H1 (cell line): ENCODE results near the gene EXOG. TPM values are rescaled to one million over a fixed set of nuclear protein-coding genes. Genes with fewer than 3 reads are reported as not detected.

Experiments used
- CTCF ChIA-PET: fragments of 300-600 bp; sonication (Branson Sonifier 250); formaldehyde crosslinking; loops from one replicate; lab custom pipeline; 2021; ENCODE audit not compliant: partially characterized antibody; lab: Charles Lee
- POLR2A ChIA-PET: fragments of 300-600 bp; sonication (Branson Sonifier 250); formaldehyde crosslinking; loops from one replicate; lab custom pipeline; 2021; ENCODE audit warnings: inconsistent platforms; ENCODE audit not compliant: partially characterized antibody; lab: Charles Lee
- DNase-seq, 2 experiments: peaks; one replicate each; pipeline versions ENCODE4 v3.0.0 to v3.0.0-alpha.2; 2010 to 2022; ENCODE audit warnings: low spot score in 2 of 2, low read depth in 1 of 2, mixed read lengths in 1 of 2
- FAIRE-seq: peaks from 2 replicates; lab custom pipeline; 2011; peaks lifted over from hg19 to GRCh38; lab: Jason Lieb, UNC
- H2AFZ ChIP-seq: 2 replicates; pipeline ENCODE4 v1.8.1; 2012; ENCODE audit warnings: low read length, inconsistent platforms
- H2AK5ac ChIP-seq: 2 replicates; pipeline ENCODE4 v1.6.1; 2013; ENCODE audit warnings: low read depth, low read length
- H2BK120ac ChIP-seq: replicated peaks from 2 replicates; pipeline ENCODE3; 2013; ENCODE audit warnings: low read depth, low read length, inconsistent platforms
- H2BK12ac ChIP-seq: 2 replicates; pipeline ENCODE4 v1.6.1; 2013; ENCODE audit warnings: low read depth, low read length
- H2BK15ac ChIP-seq: 2 replicates; pipeline ENCODE4 v1.6.1; 2013; ENCODE audit warnings: low read length
- H2BK20ac ChIP-seq: 2 replicates; pipeline ENCODE4 v1.6.1; 2013; ENCODE audit warnings: low read length
- H2BK5ac ChIP-seq: 2 replicates; pipeline ENCODE4 v1.6.1; 2013; ENCODE audit warnings: low read depth, low read length
- H3K14ac ChIP-seq: 2 replicates; pipeline ENCODE4 v1.6.1; 2013; ENCODE audit warnings: inconsistent platforms; ENCODE audit not compliant: insufficient read length
- H3K18ac ChIP-seq: 2 replicates; pipeline ENCODE4 v1.6.1; 2013; ENCODE audit warnings: low read length; ENCODE audit errors: extremely low read depth
- H3K23ac ChIP-seq: 2 replicates; pipeline ENCODE4 v1.6.1; 2013; ENCODE audit warnings: inconsistent platforms; ENCODE audit not compliant: insufficient read length
- H3K23me2 ChIP-seq: 2 replicates; pipeline ENCODE4 v1.6.1; 2013; ENCODE audit warnings: low read depth, low read length
- H3K27ac ChIP-seq: 2 replicates; pipeline ENCODE4 v1.6.1; 2011; ENCODE audit warnings: low read depth, low read length, inconsistent platforms
- H3K27me3 ChIP-seq, 4 experiments: replicated peaks in 1 of 4; 1 replicate in 1 of 4; 2 replicates in 3 of 4; pipeline versions ENCODE4 v1.6.1 to v1.8.1; 2011 to 2013; ENCODE audit warnings: low read length in 3 of 4, mild to moderate bottlenecking in 3 of 4, inconsistent platforms in 2 of 4, mixed read lengths in 2 of 4, moderate library complexity in 1 of 4; ENCODE audit not compliant: control insufficient read depth in 3 of 4, insufficient read depth in 3 of 4; ENCODE audit errors: extremely low read depth in 1 of 4
- H3K36me3 ChIP-seq, 4 experiments: 2 replicates each; pipeline versions ENCODE4 v1.6.1 to v1.8.1; 2011 to 2013; ENCODE audit warnings: mild to moderate bottlenecking in 4 of 4, low read length in 3 of 4, moderate library complexity in 2 of 4, control low read depth in 1 of 4, inconsistent platforms in 1 of 4; ENCODE audit not compliant: insufficient read depth in 4 of 4, control insufficient read depth in 2 of 4
- H3K4ac ChIP-seq: replicated peaks from 2 replicates; pipeline ENCODE3; 2013; ENCODE audit warnings: low read length, low read depth, mixed read lengths, inconsistent platforms; ENCODE audit not compliant: insufficient read length
- H3K4me1 ChIP-seq, 4 experiments: replicated peaks in 1 of 4; 1 replicate in 1 of 4; 2 replicates in 3 of 4; pipeline versions ENCODE4 v1.6.1 to v1.8.1; 2011 to 2013; ENCODE audit warnings: low read length in 3 of 4, inconsistent platforms in 2 of 4, mixed read lengths in 1 of 4; ENCODE audit not compliant: insufficient read depth in 4 of 4, control insufficient read depth in 3 of 4
- H3K4me2 ChIP-seq, 2 experiments: 2 replicates each; pipeline versions ENCODE4 v1.6.1 to v1.8.1; 2011 to 2013; ENCODE audit warnings: low read depth in 2 of 2, low read length in 2 of 2, control low read depth in 1 of 2, inconsistent platforms in 1 of 2, mild to moderate bottlenecking in 1 of 2; ENCODE audit not compliant: insufficient read depth in 1 of 2
- H3K4me3 ChIP-seq, 4 experiments: fragments of 200-600, 300-600 bp in 1 of 4; sonication (generic), shearing (Covaris generic), sonication (Bioruptor Twin) in 1 of 4; 2 replicates each; pipeline versions ENCODE4 v1.5.1 to v1.8.1; 2011 to 2016; ENCODE audit warnings: low read length in 4 of 4, low read depth in 3 of 4, control low read depth in 2 of 4, inconsistent platforms in 2 of 4, mild to moderate bottlenecking in 2 of 4, mixed read lengths in 1 of 4, moderate library complexity in 1 of 4; ENCODE audit not compliant: insufficient read depth in 2 of 4; ENCODE audit errors: extremely low read depth in 1 of 4
- H3K56ac ChIP-seq: replicated peaks from 2 replicates; pipeline ENCODE3; 2013; ENCODE audit warnings: low read depth, mild to moderate bottlenecking, mixed read lengths, low read length, inconsistent platforms; ENCODE audit not compliant: insufficient read length
- H3K79me1 ChIP-seq: 2 replicates; pipeline ENCODE4 v1.6.1; 2013; ENCODE audit warnings: low read depth, low read length, control low read depth
- H3K79me2 ChIP-seq, 2 experiments: 2 replicates each; pipeline versions ENCODE4 v1.6.1 to v1.8.1; 2012 to 2013; ENCODE audit warnings: low read length in 2 of 2, mild to moderate bottlenecking in 2 of 2, inconsistent platforms in 1 of 2; ENCODE audit not compliant: insufficient read depth in 2 of 2, control insufficient read depth in 1 of 2
- H3K9ac ChIP-seq, 4 experiments: replicated peaks in 1 of 4; 1 replicate in 1 of 4; 2 replicates in 3 of 4; pipeline versions ENCODE4 v1.6.1 to v1.8.1; 2011 to 2013; ENCODE audit warnings: low read depth in 3 of 4, low read length in 3 of 4, control low read depth in 2 of 4, mild to moderate bottlenecking in 2 of 4, moderate library complexity in 2 of 4, inconsistent platforms in 1 of 4; ENCODE audit errors: extremely low read depth in 1 of 4
- H3K9me3 ChIP-seq, 2 experiments: 2 replicates each; pipeline versions ENCODE4 v1.6.1 to v1.8.1; 2012 to 2013; ENCODE audit warnings: mild to moderate bottlenecking in 2 of 2, moderate library complexity in 2 of 2, control low read depth in 1 of 2, inconsistent platforms in 1 of 2, low read depth in 1 of 2, low read length in 1 of 2, mixed read lengths in 1 of 2; ENCODE audit not compliant: insufficient read depth in 2 of 2
- H4K20me1 ChIP-seq, 2 experiments: replicated peaks in 1 of 2; 2 replicates each; pipeline versions ENCODE3 to v1.8.1; 2011 to 2013; ENCODE audit warnings: inconsistent platforms in 2 of 2, low read length in 2 of 2, mild to moderate bottlenecking in 1 of 2; ENCODE audit not compliant: insufficient read depth in 2 of 2, control insufficient read depth in 1 of 2
- H4K5ac ChIP-seq: 2 replicates; pipeline ENCODE4 v1.6.1; 2013; ENCODE audit warnings: low read length, low read depth, mixed read lengths, inconsistent platforms; ENCODE audit not compliant: insufficient read length
- H4K8ac ChIP-seq: 2 replicates; pipeline ENCODE4 v1.8.0; 2013; ENCODE audit warnings: mild to moderate bottlenecking, moderate library complexity, low read length, inconsistent platforms; ENCODE audit not compliant: insufficient read depth; ENCODE audit errors: extremely low read depth
- H4K91ac ChIP-seq: replicated peaks from 2 replicates; pipeline ENCODE3; 2013; ENCODE audit warnings: low read length, mixed read lengths, inconsistent platforms; ENCODE audit not compliant: insufficient read length
- E2F6 ChIP-seq: IDR thresholded peaks from 2 replicates; pipeline ENCODE4 v1.6.1; 2012; ENCODE audit warnings: inconsistent platforms
- WGBS, 2 experiments: shearing (Covaris generic) in 1 of 2; methylation state at CpG; one replicate each; pipeline versions ENCODE4 v1.1.6 to v1.1.7; 2013 to 2015; ENCODE audit warnings: low lambda C conversion rate in 2 of 2, mixed read lengths in 2 of 2, inconsistent platforms in 1 of 2, low coverage in 1 of 2, missing lambda C conversion rate in 1 of 2; ENCODE audit not compliant: insufficient replicate concordance in 2 of 2, insufficient coverage in 1 of 2, insufficient read length in 1 of 2; ENCODE audit errors: extremely low coverage in 1 of 2, missing lambda C conversion rate in 1 of 2; 5-methylcytosine and 5-hydroxymethylcytosine counted together
- polyA plus RNA-seq, 7 experiments: library from polyadenylated mRNA; depleted of rRNA in 3 of 7; stranded (reverse) in 5 of 7; unstranded in 2 of 7; fragments of >200 nt in 5 of 7; fragments of 200-250 nt in 2 of 7; gene quantifications; 1 replicate in 5 of 7; 2 replicates in 1 of 7; 4 replicates in 1 of 7; pipeline versions ENCODE4 v1.2.1 to v1.2.3, GENCODE V29; 2011 to 2013; ENCODE audit warnings: missing spikeins in 2 of 7, mixed read lengths in 2 of 7
- total RNA-seq: library from RNA; stranded (reverse); fragmentation: NEBNext Ultra II Directional; extraction: Animal tissue kit (Norgen Biotek cat#: 25700); gene quantifications from 2 replicates; pipeline ENCODE4 v1.2.1, GENCODE V29; 2021

The EXOG gene
- total and polyA plus RNA-seq, 2 of the 8 experiments (the other 6 are each of a cell fraction or from before 2014, with no cell fraction given), result 7.2 to 12.9 TPM

- no peak overlapping the region for H4K8ac ChIP-seq
- H3K56ac ChIP-seq, result no peak overlapping the region
- WGBS, 2 experiments, result 54% methylated on average over 1 of the region's 1 CpG; no CpG with 5 or more reads in 1 of the 2 experiments
- H3K27me3 ChIP-seq, result no peaks in the 10 kb centered on the region
- H3K79me2 ChIP-seq, result no peaks in the 10 kb centered on the region
- no peak overlapping the region for H2AK5ac ChIP-seq
- no peak overlapping the region for H2AFZ ChIP-seq
- no peaks in the 10 kb centered on the region for H4K20me1 ChIP-seq
- no peak overlapping the region for H3K18ac ChIP-seq
- H2BK120ac ChIP-seq, result no peak overlapping the region
- H3K4me2 ChIP-seq, result no peak overlapping the region
- H2BK15ac ChIP-seq, result no peak overlapping the region
- no peak overlapping the region for H4K5ac ChIP-seq
- no peak for TF ChIP-seq E2F6
- TF ChIP-seq, all 59 proteins: peak for 0
- CTCF ChIA-PET, result interaction anchor here (1.8 to 12.5 kb wide), 3 partner anchors 108 to 141 kb away, joined by 7 to 318 read pairs (median 249); no protein-coding TSS in a partner anchor
- no peak overlapping the region for H4K91ac ChIP-seq
- H3K4me3 ChIP-seq, result no peak overlapping the region
- no peaks in the 10 kb centered on the region for H3K79me1 ChIP-seq
- no peak overlapping the region for H2BK12ac ChIP-seq
- H3K23ac ChIP-seq, result no peak overlapping the region
- H3K36me3 ChIP-seq, result no peaks in the 10 kb centered on the region; a peak in 4 of 8 replicates
- no peaks in the 10 kb centered on the region for H3K9me3 ChIP-seq
- H3K27ac ChIP-seq, result no peak overlapping the region
- H2BK5ac ChIP-seq, result no peak overlapping the region
- peaks cover 0 to 19% (median 3%) of the 10 kb centered on the region in 4 experiments; a peak in 4 of 7 replicates for H3K4me1 ChIP-seq
- DNase-seq (no peak), FAIRE-seq (no peak)
- H3K9ac ChIP-seq, result no peak overlapping the region
- no peaks in the 10 kb centered on the region; the same call in 1 of the 2 replicates for H3K23me2 ChIP-seq
- POLR2A ChIA-PET, result no interaction called here
- H2BK20ac ChIP-seq, result no peak overlapping the region
- no peak overlapping the region for H3K14ac ChIP-seq
- H3K4ac ChIP-seq, result no peak overlapping the region
These were observed 20.5 kb downstream of the EXOG start for GRCh38 chr3:38516669-38517068.
